Stimulated activated CD4-positive, alpha-beta T cell treated with anti-CD3 and anti-CD28 coated beads, Interleukin-4, amount 100 ng/mL, for 4 hours (primary cell): Measurements from ENCODE around the gene TYW1B.
"Not testable (repeated sequence)": the region's sequence is repeated elsewhere in the genome, so short reads cannot be mapped to it uniquely, and the experiment has no call there.

Source experiments
- DNase-seq, 2 experiments: peaks; one replicate each; pipeline ENCODE4 v3.0.0-alpha.2; 2020

The TYW1B gene

GRCh38 chr7:72550454-72550853 is 277.5 kb downstream of the TYW1B start:
- not testable (repeated sequence) for DNase-seq

GRCh38 chr7:72546586-72547237 is 281.3 kb downstream of the TYW1B start:
- not testable (repeated sequence) for DNase-seq

- not testable (repeated sequence) for DNase-seq
These were observed 283.5 kb downstream of the TYW1B start for GRCh38 chr7:72544531-72544930.

- no peak for DNase-seq
These were observed 287.1 kb downstream of the TYW1B start for GRCh38 chr7:72540923-72541322.

- DNase-seq = no peak
These were observed 287.8 kb downstream of the TYW1B start for GRCh38 chr7:72540106-72540611.

- DNase-seq = no peak
These were observed 288.3 kb downstream of the TYW1B start for GRCh38 chr7:72539702-72540101.

GRCh38 chr7:72538856-72539255 is 289.1 kb downstream of the TYW1B start:
- no peak for DNase-seq

GRCh38 chr7:72538147-72538546 is 289.9 kb downstream of the TYW1B start:
- DNase-seq = no peak

- not testable (repeated sequence) for DNase-seq
These were observed 292.0 kb downstream of the TYW1B start for GRCh38 chr7:72536038-72536437.

- not testable (repeated sequence) for DNase-seq
These were observed 297.0 kb downstream of the TYW1B start for GRCh38 chr7:72531048-72531447.
